Activated CD8-positive, alpha-beta memory T cell treated with anti-CD3 and anti-CD28 coated beads for 1 hour (primary cell): ENCODE results near the gene GNA14.
"Not testable (repeated sequence)": the region's sequence is repeated elsewhere in the genome, so short reads cannot be mapped to it uniquely, and the experiment has no call there.

Experiments used
- DNase-seq, 2 donors: peaks; one replicate each; pipeline ENCODE4 v3.0.0-alpha.2; 2020; ENCODE audit warnings: low read depth in 1 of 2; ENCODE audit errors: extremely low read depth in 1 of 2

The GNA14 gene

GRCh38 chr9:77422969-77423368 is 225.2 kb downstream of the GNA14 start:
- no peak for DNase-seq

GRCh38 chr9:77421506-77422265 is 226.4 kb downstream of the GNA14 start:
- no peak for DNase-seq

- DNase-seq, result no peak
These were observed 227.5 kb downstream of the GNA14 start for GRCh38 chr9:77420641-77421040.

GRCh38 chr9:77418226-77418625 is 229.9 kb downstream of the GNA14 start:
- no peak for DNase-seq

GRCh38 chr9:77417566-77417965 is 230.6 kb downstream of the GNA14 start:
- no peak for DNase-seq

- DNase-seq, result not testable (repeated sequence)
These were observed 239.6 kb downstream of the GNA14 start for GRCh38 chr9:77408521-77408920.

GRCh38 chr9:77403239-77403638 is 244.9 kb downstream of the GNA14 start:
- no peak for DNase-seq

GRCh38 chr9:77402286-77402685 is 245.8 kb downstream of the GNA14 start:
- no peak for DNase-seq

GRCh38 chr9:77399964-77400363 is 248.2 kb downstream of the GNA14 start:
- DNase-seq, result no peak

- not testable (repeated sequence) for DNase-seq
These were observed 249.5 kb downstream of the GNA14 start for GRCh38 chr9:77398581-77398980.

GRCh38 chr9:77392328-77392727 is 255.8 kb downstream of the GNA14 start:
- no peak for DNase-seq

GRCh38 chr9:77391834-77392233 is 256.3 kb downstream of the GNA14 start:
- no peak for DNase-seq

GRCh38 chr9:77386187-77386586 is 261.9 kb downstream of the GNA14 start:
- DNase-seq, result no peak

- DNase-seq, result no peak
These were observed 263.7 kb downstream of the GNA14 start for GRCh38 chr9:77384406-77384805.

- DNase-seq, result no peak
These were observed 272.1 kb downstream of the GNA14 start for GRCh38 chr9:77375956-77376532.

GRCh38 chr9:77374266-77374665 is 273.9 kb downstream of the GNA14 start:
- DNase-seq, result no peak
